OCI-LY7 (cell line): ENCODE data around the gene SPECC1L. TPM values are rescaled to one million over a fixed set of nuclear protein-coding genes. Genes with fewer than 3 reads are reported as not detected.
"Not testable (repeated sequence)": the region's sequence is repeated elsewhere in the genome, so short reads cannot be mapped to it uniquely, and the experiment has no call there.

Source experiments
- BruUV-seq: library from RNA; stranded (reverse); fragments of 400-500 nt; replicated peaks from 2 replicates; lab custom pipeline; 2021; lab: Mats Ljungman, UMichigan
- CTCF ChIA-PET: fragments of 300-600 bp; sonication (Branson Sonifier 250); formaldehyde crosslinking; loops from one replicate; lab custom pipeline; 2022; ENCODE audit warnings: antibody characterized with exemption; ENCODE audit not compliant: unreplicated experiment; lab: Charles Lee
- POLR2A ChIA-PET: fragments of 300-600 bp; sonication (Branson Sonifier 250); formaldehyde crosslinking; loops from one replicate; lab custom pipeline; 2022; ENCODE audit warnings: antibody characterized with exemption; lab: Charles Lee
- DNase-seq: peaks from one replicate; pipeline ENCODE4 v3.0.0-alpha.2; 2015; ENCODE audit warnings: low spot score
- H2AFZ ChIP-seq: fragments of 200-600 bp; sonication (generic), shearing (Covaris generic); 2 replicates; pipeline ENCODE4 v1.6.1; 2014; ENCODE audit warnings: mild to moderate bottlenecking, antibody characterized with exemption, low read length, moderate library complexity
- H3K27ac ChIP-seq: fragments of 200-600 bp; sonication (generic); 2 replicates; pipeline ENCODE4 v1.5.1; 2014; ENCODE audit warnings: mixed run types, low read depth, mild to moderate bottlenecking, moderate library complexity, low read length, inconsistent platforms; ENCODE audit not compliant: poor library complexity, severe bottlenecking
- H3K36me3 ChIP-seq: fragments of 200-600 bp; sonication (generic); 2 replicates; pipeline ENCODE4 v1.6.1; 2014; ENCODE audit warnings: mild to moderate bottlenecking, antibody characterized with exemption, low read length, moderate library complexity, mixed read lengths; ENCODE audit not compliant: insufficient read depth
- H3K4me1 ChIP-seq: fragments of 200-600 bp; sonication (generic); 2 replicates; pipeline ENCODE4 v1.5.1; 2014; ENCODE audit warnings: mild to moderate bottlenecking, low read length; ENCODE audit not compliant: insufficient read depth, poor library complexity, severe bottlenecking
- H3K4me2 ChIP-seq: fragments of 200-600 bp; sonication (generic); 2 replicates; pipeline ENCODE4 v1.6.1; 2014; ENCODE audit warnings: mild to moderate bottlenecking, low read length
- H3K4me3 ChIP-seq: fragments of 200-600 bp; sonication (generic); 2 replicates; pipeline ENCODE4 v1.5.1; 2014; ENCODE audit warnings: mild to moderate bottlenecking, low read depth, low read length; ENCODE audit not compliant: poor library complexity, severe bottlenecking
- H3K79me2 ChIP-seq: fragments of 200-600 bp; sonication (generic); 2 replicates; pipeline ENCODE4 v1.6.1; 2016; ENCODE audit warnings: low read depth, mild to moderate bottlenecking, low read length, moderate library complexity, mixed read lengths; ENCODE audit not compliant: insufficient read depth
- H3K9me2 ChIP-seq: fragments of 200-600 bp; sonication (generic); 2 replicates; pipeline ENCODE4 v1.6.1; 2016; ENCODE audit warnings: mild to moderate bottlenecking, low read length, mixed read lengths; ENCODE audit not compliant: insufficient read depth
- H3K9me3 ChIP-seq: fragments of 200-600 bp; sonication (generic); 2 replicates; pipeline ENCODE4 v1.6.1; 2014; ENCODE audit warnings: mild to moderate bottlenecking, mixed run types, low read length, mixed read lengths
- H4K20me1 ChIP-seq: fragments of 200-600 bp; sonication (generic); 2 replicates; pipeline ENCODE4 v1.6.1; 2014; ENCODE audit warnings: mild to moderate bottlenecking, antibody characterized with exemption, low read length, moderate library complexity, mixed read lengths; ENCODE audit not compliant: insufficient read depth
- intact Hi-C: fragments of 100-400 bp; cut with micrococcal nuclease; formaldehyde crosslinking; loops from one replicate; pipeline ENCODE4 v1.10.0; 2022; ENCODE audit not compliant: unreplicated experiment
- total RNA-seq, 2 experiments: library from RNA; depleted of rRNA in 1 of 2; stranded (reverse); fragments of >200 nt in 1 of 2; shearing (Covaris generic) in 1 of 2; gene quantifications; 2 replicates each; pipeline ENCODE4 v1.2.3, GENCODE V29; 2014 to 2022
- TF ChIP-seq, protein P1 (sequence below): fragments of 200-600 bp; sonication (generic); conservative IDR thresholded peaks from 2 replicates; pipeline ENCODE4 v1.5.1; 2014; ENCODE audit warnings: mild to moderate bottlenecking, antibody characterized with exemption, low read length, moderate library complexity, mixed read lengths

SPECC1L gene
- total RNA-seq, 2 experiments from 2014 or later = 47.0 to 66.2 TPM

DNA sequence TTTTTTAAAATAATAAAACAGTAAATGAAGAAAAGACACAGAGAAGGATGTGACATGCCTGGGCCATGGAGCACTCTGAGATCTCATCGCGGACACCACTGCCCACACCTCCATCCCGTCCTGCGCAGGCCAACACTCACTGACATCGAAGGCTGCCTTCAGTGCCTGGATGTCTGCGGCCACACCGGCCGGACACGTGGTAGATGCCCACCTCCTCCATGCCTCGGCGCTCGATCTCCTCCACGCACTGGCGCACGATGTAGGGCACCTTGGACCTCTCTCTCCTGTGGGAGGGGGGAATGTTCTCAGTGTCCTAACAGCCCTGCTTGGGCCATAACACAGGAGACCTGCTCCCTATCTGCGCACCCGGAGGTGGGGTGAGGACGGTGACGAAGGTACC lies 7.2 kb upstream of the SPECC1L start:
- POLR2A ChIA-PET, H3K4me2 ChIP-seq, H3K9me3 ChIP-seq, CTCF ChIA-PET, BruUV-seq, DNase-seq, H3K9me2 ChIP-seq, H3K36me3 ChIP-seq, H3K79me2 ChIP-seq, intact Hi-C loops, H3K4me3 ChIP-seq, H3K27ac ChIP-seq, H4K20me1 ChIP-seq, H2AFZ ChIP-seq: not testable (repeated sequence)
- H3K4me1 ChIP-seq = peaks cover 23% of the 10 kb centered on the region

DNA sequence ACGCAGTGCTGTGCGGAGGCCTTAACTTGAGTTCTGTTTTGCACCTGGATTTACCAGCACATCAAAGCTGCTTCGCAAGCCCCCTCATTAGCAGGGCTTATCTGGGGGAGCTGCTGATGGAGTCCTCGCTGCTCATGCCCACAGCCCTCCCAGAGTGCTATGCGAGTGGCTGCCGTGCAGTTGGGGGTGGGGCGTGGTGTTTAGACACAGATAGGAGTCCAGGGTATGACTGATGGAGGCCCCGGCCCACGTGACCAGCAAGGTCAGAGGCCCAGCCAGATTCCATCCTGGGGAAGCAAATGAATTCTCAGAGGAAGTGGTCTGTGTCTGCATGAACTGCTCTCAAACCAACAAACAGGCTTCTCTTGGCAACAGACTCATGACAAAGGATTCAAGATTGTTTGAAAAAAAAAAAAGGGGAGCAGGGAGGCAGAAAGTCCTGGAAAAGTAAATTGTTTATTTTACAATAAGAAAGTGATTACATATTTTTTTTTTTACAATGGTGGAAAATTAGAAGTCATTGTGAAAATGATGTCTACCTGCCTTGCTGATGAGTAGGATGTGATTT lies 6.2 kb upstream of the SPECC1L start:
- H4K20me1 ChIP-seq, intact Hi-C loops, H3K36me3 ChIP-seq, H3K9me3 ChIP-seq, CTCF ChIA-PET, H3K79me2 ChIP-seq, BruUV-seq, H3K9me2 ChIP-seq, POLR2A ChIA-PET: not testable (repeated sequence)
- Histone ChIP-seq H3K4me3 (peak overlapping the region; percentile 49), H3K4me2 (peak overlapping the region; percentile 62), H2AFZ (peak overlapping the region; percentile 59), H3K4me1 (peaks cover 23% of the 10 kb centered on the region), H3K27ac (peak overlapping the region; percentile 56)
- peak; percentile 16 for DNase-seq

DNA sequence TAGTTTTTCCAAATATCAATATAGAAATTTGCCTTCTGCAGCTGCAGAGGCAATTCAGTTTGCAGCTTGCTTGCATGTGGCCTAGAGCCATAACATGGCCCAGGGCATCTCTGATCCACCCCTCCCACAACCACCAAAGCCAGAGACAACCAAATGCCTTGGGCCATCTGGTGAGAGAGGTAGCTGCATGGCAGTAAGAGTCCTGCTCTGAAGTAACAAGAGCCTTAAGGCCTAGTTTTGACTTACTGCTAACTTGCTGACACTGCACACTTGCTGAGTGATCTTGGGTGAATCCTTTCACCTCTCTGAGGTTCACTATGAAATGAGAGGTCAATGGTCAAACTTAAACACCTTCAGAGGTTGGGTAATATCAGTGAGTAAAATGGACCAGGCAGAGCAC lies 4.9 kb upstream of the SPECC1L start:
- Histone ChIP-seq H3K9me2 (no peaks in the 10 kb centered on the region), H3K4me2 (peak overlapping the region; percentile 62; the same call in 1 of the 2 replicates), H3K36me3 (no peaks in the 10 kb centered on the region), H4K20me1 (no peaks in the 10 kb centered on the region), H2AFZ (peak overlapping the region; percentile 59; the same call in 1 of the 2 replicates), H3K4me3 (no peak overlapping the region), H3K9me3 (no peaks in the 10 kb centered on the region), H3K79me2 (no peaks in the 10 kb centered on the region), H3K27ac (no peak overlapping the region), H3K4me1 (peaks cover 23% of the 10 kb centered on the region)
- intact Hi-C loops = no loop called here
- BruUV-seq = no TSS peak
- TF ChIP-seq, protein P1, sequence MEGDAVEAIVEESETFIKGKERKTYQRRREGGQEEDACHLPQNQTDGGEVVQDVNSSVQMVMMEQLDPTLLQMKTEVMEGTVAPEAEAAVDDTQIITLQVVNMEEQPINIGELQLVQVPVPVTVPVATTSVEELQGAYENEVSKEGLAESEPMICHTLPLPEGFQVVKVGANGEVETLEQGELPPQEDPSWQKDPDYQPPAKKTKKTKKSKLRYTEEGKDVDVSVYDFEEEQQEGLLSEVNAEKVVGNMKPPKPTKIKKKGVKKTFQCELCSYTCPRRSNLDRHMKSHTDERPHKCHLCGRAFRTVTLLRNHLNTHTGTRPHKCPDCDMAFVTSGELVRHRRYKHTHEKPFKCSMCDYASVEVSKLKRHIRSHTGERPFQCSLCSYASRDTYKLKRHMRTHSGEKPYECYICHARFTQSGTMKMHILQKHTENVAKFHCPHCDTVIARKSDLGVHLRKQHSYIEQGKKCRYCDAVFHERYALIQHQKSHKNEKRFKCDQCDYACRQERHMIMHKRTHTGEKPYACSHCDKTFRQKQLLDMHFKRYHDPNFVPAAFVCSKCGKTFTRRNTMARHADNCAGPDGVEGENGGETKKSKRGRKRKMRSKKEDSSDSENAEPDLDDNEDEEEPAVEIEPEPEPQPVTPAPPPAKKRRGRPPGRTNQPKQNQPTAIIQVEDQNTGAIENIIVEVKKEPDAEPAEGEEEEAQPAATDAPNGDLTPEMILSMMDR = no peak
- peak; percentile 16 for DNase-seq
- POLR2A ChIA-PET = no interaction called here
- CTCF ChIA-PET = no interaction called here

DNA sequence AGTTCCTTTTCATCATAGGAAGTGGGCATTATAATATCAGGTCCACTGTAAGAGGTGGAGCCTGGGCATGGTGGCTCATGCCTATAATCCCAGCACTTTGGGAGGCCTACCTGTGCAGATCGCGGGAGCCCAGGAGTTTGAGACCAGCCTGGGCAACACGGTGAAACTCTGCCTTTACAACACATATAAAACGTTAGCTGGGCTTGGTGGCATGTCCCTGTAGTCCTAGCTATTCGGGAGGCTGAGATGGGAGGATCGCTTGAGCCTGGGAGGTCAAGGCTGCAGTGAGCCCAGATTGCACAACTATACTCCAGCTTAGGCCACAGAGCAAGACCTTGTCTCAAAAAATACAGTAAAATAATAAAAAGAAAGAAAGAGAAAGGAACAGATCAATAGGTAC lies 4.1 kb upstream of the SPECC1L start:
- H3K4me3 ChIP-seq, POLR2A ChIA-PET, BruUV-seq, H3K9me3 ChIP-seq, DNase-seq, H2AFZ ChIP-seq, H3K36me3 ChIP-seq, H3K4me2 ChIP-seq, H3K27ac ChIP-seq, intact Hi-C loops, CTCF ChIA-PET, H3K9me2 ChIP-seq, H3K79me2 ChIP-seq, H4K20me1 ChIP-seq: not testable (repeated sequence)
- peaks cover 23% of the 10 kb centered on the region for H3K4me1 ChIP-seq
